ENCODE measurements around the gene MTRF1. TPM values are rescaled to one million over a fixed set of nuclear protein-coding genes. Genes with fewer than 3 reads are reported as not detected.

MTRF1 gene
- total and polyA plus RNA-seq, 2 of the 8 experiments (the other 6 are each of a cell fraction or from before 2014, with no cell fraction given): 8.0 to 19.2 TPM

DNA sequence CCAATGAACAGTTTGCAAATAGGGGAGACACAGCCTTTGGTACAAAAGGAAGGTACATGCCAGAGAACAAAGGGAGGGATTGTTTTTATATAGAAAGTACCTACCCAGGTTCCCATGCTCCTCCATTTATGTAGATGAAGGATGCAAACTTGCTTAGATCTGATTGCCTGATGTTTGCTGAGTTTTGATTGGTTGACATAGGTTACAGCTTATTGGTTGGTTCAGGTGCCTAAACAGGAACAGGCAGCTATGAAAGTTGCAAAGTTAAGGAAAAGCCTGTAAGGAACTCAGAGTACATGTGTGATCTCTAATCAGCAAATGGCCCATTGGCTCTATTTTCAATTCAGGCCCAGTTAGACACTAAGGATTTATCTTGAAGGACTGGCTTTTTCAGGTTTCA is 41.2 kb upstream of the MTRF1 start (continued):
- no peak for TF ChIP-seq RNF2 (IDR thresholded peaks at IDR 0.05; ENCODE audit: borderline replicate concordance, low read depth, low read length, missing control alignments, poor library complexity, severe bottlenecking)
- no peak for TF ChIP-seq CBX8 (IDR thresholded peaks at IDR 0.05; ENCODE audit: borderline replicate concordance, low read depth, low read length)

Measured in H1 (cell line).